Right ventricle myocardium superior (tissue), 1 donor: Measurements from ENCODE around the gene SOX14. TPM values are rescaled to one million over a fixed set of nuclear protein-coding genes. Genes with fewer than 3 reads are reported as not detected.

Experiments used
- ATAC-seq: fragments of 200-7000 bp; cut with Tn5 transposase; one replicate; pipeline ENCODE4 v1.9.1; 2020; ENCODE audit warnings: mild to moderate bottlenecking; ENCODE audit not compliant: poor library complexity
- DNase-seq: peaks from one replicate; pipeline ENCODE4 v3.0.0-alpha.2; 2020
- intact Hi-C: fragments of 100-400 bp; cut with DNase I; formaldehyde crosslinking; loops from one replicate; pipeline ENCODE4 v1.11.2; 2022
- total RNA-seq: library from RNA; stranded (reverse); fragmentation: NEBNext Ultra II Directional; extraction: Animal tissue kit (Norgen Biotek cat#: 25700); gene quantifications from one replicate; pipeline ENCODE4 v1.2.1, GENCODE V29; 2021
- donor health status: DM: no; HTN: yes; CAD: no; lungs with severe emphysema.

SOX14 gene
- total RNA-seq, 1 donor from 2014 or later = not detected

GRCh38 chr3:137766876-137767537 lies 2.9 kb downstream of the SOX14 start:
- no peak for DNase-seq
- intact Hi-C loops = no loop called here
- ATAC-seq = no peak

GRCh38 chr3:137767538-137768360 lies 3.6 kb downstream of the SOX14 start:
- ATAC-seq (no peak), DNase-seq (no peak)
- intact Hi-C loops = no loop called here

GRCh38 chr3:137768361-137769321 lies 4.5 kb downstream of the SOX14 start:
- no peak for ATAC-seq
- DNase-seq = no peak
- intact Hi-C loops = no loop called here

GRCh38 chr3:137769322-137770065 lies 5.4 kb downstream of the SOX14 start:
- DNase-seq (no peak), ATAC-seq (no peak)
- intact Hi-C loops = no loop called here

GRCh38 chr3:137770066-137770834 lies 6.1 kb downstream of the SOX14 start:
- DNase-seq = no peak
- no peak for ATAC-seq
- intact Hi-C loops = no loop called here

GRCh38 chr3:137770835-137771399 lies 6.8 kb downstream of the SOX14 start:
- no peak for DNase-seq
- intact Hi-C loops = no loop called here
- no peak for ATAC-seq

- intact Hi-C loops = no loop called here
- ATAC-seq = no peak
- no peak for DNase-seq
Observed at GRCh38 chr3:137771401-137772213, 7.5 kb downstream of the SOX14 start.

- DNase-seq (no peak), ATAC-seq (no peak)
- intact Hi-C loops = no loop called here
Observed at GRCh38 chr3:137772214-137772955, 8.3 kb downstream of the SOX14 start.

- intact Hi-C loops = no loop called here
- DNase-seq (no peak), ATAC-seq (no peak)
Observed at GRCh38 chr3:137778941-137779340, 14.8 kb downstream of the SOX14 start.

GRCh38 chr3:137787529-137787928 lies 23.4 kb downstream of the SOX14 start:
- ATAC-seq (no peak), DNase-seq (no peak)
- intact Hi-C loops = no loop called here

GRCh38 chr3:137789236-137789635 lies 25.1 kb downstream of the SOX14 start:
- intact Hi-C loops = no loop called here
- no peak for ATAC-seq
- DNase-seq = no peak

GRCh38 chr3:137792626-137793271 lies 28.6 kb downstream of the SOX14 start:
- no peak for DNase-seq
- intact Hi-C loops = no loop called here
- no peak for ATAC-seq

- no peak for DNase-seq
- intact Hi-C loops = no loop called here
- ATAC-seq = no peak
Observed at GRCh38 chr3:137796993-137797392, 32.9 kb downstream of the SOX14 start.

- no peak for ATAC-seq
- intact Hi-C loops = no loop called here
- DNase-seq = no peak
Observed at GRCh38 chr3:137803215-137803614, 39.1 kb downstream of the SOX14 start.

GRCh38 chr3:137807998-137808397 lies 43.9 kb downstream of the SOX14 start:
- intact Hi-C loops = no loop called here
- ATAC-seq = no peak
- no peak for DNase-seq

GRCh38 chr3:137809509-137809908 lies 45.4 kb downstream of the SOX14 start:
- intact Hi-C loops = no loop called here
- DNase-seq (no peak), ATAC-seq (no peak)
